ENCODE measurements around the gene CNN2.

GRCh38 chr19:1073956-1074517 is 47.6 kb downstream of the CNN2 start:
- TF ChIP-seq CTCF (IDR thresholded peaks at IDR 0.05) (no peak), POLR2A (IDR thresholded peaks at IDR 0.05) (no peak)

Data from esophagus squamous epithelium (tissue), 4 donors.